Measurements from ENCODE around the gene DRC7.
A peak's percentile ranks its signal among the peaks of the same experiment; 100 is the strongest.

Gene DRC7

GRCh38 chr16:57757326-57757786 lies 62.8 kb downstream of the DRC7 start:
- peak; percentile 89 for DNase-seq (ENCODE audit: extremely low spot score)
- ChIA-PET CTCF (interaction anchor here (0.8 to 1.7 kb wide), 3 partner anchors 9 to 106 kb away, joined by 3 to 6 read pairs (median 3); no protein-coding TSS in a partner anchor), POLR2A (interaction anchor here (1.1 to 1.8 kb wide), 2 partner anchors 13 to 22 kb away, joined by 3 to 8 read pairs; partner anchors contain the start of gene KATNB1)
- TF ChIP-seq TARDBP (IDR thresholded peaks at IDR 0.05) (no peak), FOXA1 (IDR thresholded peaks at IDR 0.05) (no peak), ELF4 (IDR thresholded peaks at IDR 0.05) (no peak), BHLHE40 (IDR thresholded peaks at IDR 0.05; ENCODE audit: borderline replicate concordance) (no peak), ARNT (IDR thresholded peaks at IDR 0.05) (no peak), HDGF (IDR thresholded peaks at IDR 0.05; ENCODE audit: borderline replicate concordance) (no peak), LEF1 (IDR thresholded peaks at IDR 0.05; ENCODE audit: borderline replicate concordance) (no peak), ZNF384 (IDR thresholded peaks at IDR 0.05) (no peak), L3MBTL2 (conservative IDR thresholded peaks at IDR 0.05) (no peak), SUZ12 (IDR thresholded peaks at IDR 0.05) (no peak), FOXM1 (IDR thresholded peaks at IDR 0.05; ENCODE audit: borderline replicate concordance) (no peak), NFRKB (IDR thresholded peaks at IDR 0.05) (no peak), FOXK2 (IDR thresholded peaks at IDR 0.05) (no peak), SP1 (IDR thresholded peaks at IDR 0.05) (no peak), CTBP1 (IDR thresholded peaks at IDR 0.05; ENCODE audit: borderline replicate concordance) (no peak)

- TF ChIP-seq ARNT (IDR thresholded peaks at IDR 0.05) (no peak), FOXM1 (IDR thresholded peaks at IDR 0.05; ENCODE audit: borderline replicate concordance) (no peak), L3MBTL2 (conservative IDR thresholded peaks at IDR 0.05) (no peak), FOXK2 (IDR thresholded peaks at IDR 0.05) (no peak), SP1 (IDR thresholded peaks at IDR 0.05) (no peak), BHLHE40 (IDR thresholded peaks at IDR 0.05; ENCODE audit: borderline replicate concordance) (no peak), TARDBP (IDR thresholded peaks at IDR 0.05) (no peak), LEF1 (IDR thresholded peaks at IDR 0.05; ENCODE audit: borderline replicate concordance) (no peak), FOXA1 (IDR thresholded peaks at IDR 0.05) (no peak), SUZ12 (IDR thresholded peaks at IDR 0.05) (no peak), ELF4 (IDR thresholded peaks at IDR 0.05) (no peak)
- CTCF ChIA-PET = interaction anchor here (1.7 kb wide), 1 partner anchor 9 kb away, joined by 6 read pairs; no protein-coding TSS in a partner anchor
- POLR2A ChIA-PET = interaction anchor here (1.1 to 1.8 kb wide), 2 partner anchors 14 to 22 kb away, joined by 3 to 8 read pairs; partner anchors contain the start of gene KATNB1
- no peak for DNase-seq (ENCODE audit: extremely low spot score)
Measured at GRCh38 chr16:57757883-57758282, 63.3 kb downstream of the DRC7 start.

DNA sequence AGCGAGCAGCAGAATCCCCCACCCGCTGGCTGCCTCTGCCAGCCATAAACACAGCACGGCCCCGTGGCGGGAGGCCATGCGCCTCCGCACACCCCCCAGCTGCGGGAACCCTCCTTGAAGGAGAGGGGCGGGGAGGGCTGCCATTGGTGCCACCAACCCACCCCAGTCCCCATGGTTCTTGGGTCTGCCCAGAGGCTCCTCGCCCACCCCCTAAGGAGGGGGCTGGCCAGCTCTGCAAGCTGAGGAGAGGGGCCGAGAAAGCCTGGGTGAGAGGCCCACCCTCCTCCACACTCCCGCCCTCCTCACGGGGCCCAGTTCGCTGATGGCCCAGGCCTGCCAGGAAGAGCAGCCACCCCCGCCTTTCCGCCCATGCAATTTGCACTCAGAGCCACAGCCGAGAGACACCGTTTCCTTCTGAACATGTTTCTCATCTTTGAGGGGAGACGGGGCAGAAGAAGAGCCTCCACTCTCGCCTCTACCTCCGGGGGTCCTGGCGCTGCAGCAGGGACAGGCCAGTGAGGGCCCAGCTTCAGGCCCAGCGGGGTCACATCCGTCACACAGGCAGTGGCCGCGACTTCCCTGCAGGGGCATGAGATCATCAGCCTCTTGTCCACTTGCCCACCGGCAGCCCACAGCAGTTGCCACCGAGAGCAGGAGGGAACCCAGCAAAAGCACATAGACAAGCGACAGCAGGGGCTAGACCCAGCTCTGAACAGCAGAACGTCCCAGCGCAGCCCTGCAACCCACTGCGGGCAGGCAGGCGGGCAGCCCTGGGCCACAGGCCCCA lies 63.9 kb downstream of the DRC7 start:
- CTCF ChIA-PET = interaction anchor here (1.7 kb wide), 1 partner anchor 10 kb away, joined by 6 read pairs; no protein-coding TSS in a partner anchor
- no peak for TF ChIP-seq TARDBP (IDR thresholded peaks at IDR 0.05)
- no peak for TF ChIP-seq ZNF384 (IDR thresholded peaks at IDR 0.05)
- no peak for TF ChIP-seq FOXA1 (IDR thresholded peaks at IDR 0.05)
- no peak for TF ChIP-seq NFRKB (IDR thresholded peaks at IDR 0.05)
- no peak for TF ChIP-seq LEF1 (IDR thresholded peaks at IDR 0.05; ENCODE audit: borderline replicate concordance)
- no peak for TF ChIP-seq CTBP1 (IDR thresholded peaks at IDR 0.05; ENCODE audit: borderline replicate concordance)
- no peak for TF ChIP-seq FOXM1 (IDR thresholded peaks at IDR 0.05; ENCODE audit: borderline replicate concordance)
- no peak for TF ChIP-seq SUZ12 (IDR thresholded peaks at IDR 0.05)
- TF ChIP-seq, protein P1, sequence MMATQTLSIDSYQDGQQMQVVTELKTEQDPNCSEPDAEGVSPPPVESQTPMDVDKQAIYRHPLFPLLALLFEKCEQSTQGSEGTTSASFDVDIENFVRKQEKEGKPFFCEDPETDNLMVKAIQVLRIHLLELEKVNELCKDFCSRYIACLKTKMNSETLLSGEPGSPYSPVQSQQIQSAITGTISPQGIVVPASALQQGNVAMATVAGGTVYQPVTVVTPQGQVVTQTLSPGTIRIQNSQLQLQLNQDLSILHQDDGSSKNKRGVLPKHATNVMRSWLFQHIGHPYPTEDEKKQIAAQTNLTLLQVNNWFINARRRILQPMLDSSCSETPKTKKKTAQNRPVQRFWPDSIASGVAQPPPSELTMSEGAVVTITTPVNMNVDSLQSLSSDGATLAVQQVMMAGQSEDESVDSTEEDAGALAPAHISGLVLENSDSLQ (IDR thresholded peaks at IDR 0.05) = no peak
- no peak for TF ChIP-seq BHLHE40 (IDR thresholded peaks at IDR 0.05; ENCODE audit: borderline replicate concordance)
- no peak for TF ChIP-seq ARNT (IDR thresholded peaks at IDR 0.05)
- no peak for TF ChIP-seq L3MBTL2 (conservative IDR thresholded peaks at IDR 0.05)
- TF ChIP-seq SP1 (IDR thresholded peaks at IDR 0.05) = no peak
- no peak for TF ChIP-seq ELF4 (IDR thresholded peaks at IDR 0.05)
- no peak for TF ChIP-seq HDGF (IDR thresholded peaks at IDR 0.05; ENCODE audit: borderline replicate concordance)
- TF ChIP-seq FOXK2 (IDR thresholded peaks at IDR 0.05) = no peak
- POLR2A ChIA-PET = no interaction called here
- DNase-seq (ENCODE audit: extremely low spot score) = no peak

DNA sequence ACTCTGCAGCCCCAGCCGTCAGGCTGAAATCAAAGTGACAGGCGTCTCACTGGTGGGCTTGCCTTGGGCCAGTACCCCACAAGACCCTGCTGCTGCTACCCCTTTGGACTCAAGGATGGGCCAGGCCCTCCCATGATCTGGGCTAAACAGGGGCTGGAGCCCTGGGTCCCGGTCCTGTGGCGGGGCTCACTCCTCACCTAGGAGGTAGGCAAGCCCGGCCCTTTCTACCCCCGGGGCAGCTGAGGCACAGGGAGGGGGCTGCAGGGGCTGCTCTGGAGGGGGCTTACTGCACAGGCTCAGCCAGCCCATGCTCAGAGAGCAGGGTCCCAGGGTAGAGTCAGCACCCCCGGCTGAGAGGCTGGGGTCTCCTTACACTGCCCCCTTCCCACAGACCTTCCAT lies 64.5 kb downstream of the DRC7 start:
- TF ChIP-seq NFRKB (IDR thresholded peaks at IDR 0.05) = no peak
- TF ChIP-seq FOXK2 (IDR thresholded peaks at IDR 0.05) = no peak
- no peak for TF ChIP-seq SP1 (IDR thresholded peaks at IDR 0.05)
- no peak for TF ChIP-seq ELF4 (IDR thresholded peaks at IDR 0.05)
- no peak for TF ChIP-seq ZNF384 (IDR thresholded peaks at IDR 0.05)
- CTCF ChIA-PET = no interaction called here
- POLR2A ChIA-PET = no interaction called here

GRCh38 chr16:57759541-57760356 lies 65.1 kb downstream of the DRC7 start:
- TF ChIP-seq TARDBP (IDR thresholded peaks at IDR 0.05) (no peak), FOXM1 (IDR thresholded peaks at IDR 0.05; ENCODE audit: borderline replicate concordance) (no peak), FOXA1 (IDR thresholded peaks at IDR 0.05) (no peak), HDGF (IDR thresholded peaks at IDR 0.05; ENCODE audit: borderline replicate concordance) (no peak), ELF4 (IDR thresholded peaks at IDR 0.05) (no peak)
- TF ChIP-seq, protein P1 (IDR thresholded peaks at IDR 0.05) = no peak
- POLR2A ChIA-PET = interaction anchor here (0.8 kb wide), 1 partner anchor 24 kb away, joined by 5 read pairs; the partner anchor contains the start of gene KATNB1
- no peak for DNase-seq (ENCODE audit: extremely low spot score)
- CTCF ChIA-PET = no interaction called here

More for the DNA sequence above, 64.5 kb downstream of the DRC7 start:
- DNase-seq (ENCODE audit: extremely low spot score) = no peak
